NCI-H2171 treated with DMSO at 0.1 percent for 48 hours (cell line): ENCODE measurements around the gene LRBA.

Experiments
- DNase-seq: peaks from one replicate; lab custom pipeline; 2025; lab: John Stamatoyannopoulos, UW

Gene LRBA

DNA sequence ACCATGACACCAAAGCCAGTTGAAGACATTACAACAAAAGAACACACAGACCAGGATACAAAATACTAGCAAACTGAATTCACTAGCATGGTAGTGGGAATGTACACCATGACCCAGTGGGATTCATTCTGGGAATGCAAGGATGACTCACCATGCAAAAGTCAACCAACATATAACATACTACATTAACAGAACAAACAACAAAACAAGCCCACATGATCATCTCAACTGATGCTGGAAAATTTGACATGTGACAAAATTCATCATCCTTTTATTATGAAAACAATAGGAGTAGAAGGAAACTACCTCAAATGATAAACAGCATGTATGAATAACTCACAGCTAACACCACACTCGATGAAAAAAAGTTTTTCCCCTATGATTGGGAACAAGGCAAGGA is 746.6 kb downstream of the LRBA start:
- no peak for DNase-seq

DNA sequence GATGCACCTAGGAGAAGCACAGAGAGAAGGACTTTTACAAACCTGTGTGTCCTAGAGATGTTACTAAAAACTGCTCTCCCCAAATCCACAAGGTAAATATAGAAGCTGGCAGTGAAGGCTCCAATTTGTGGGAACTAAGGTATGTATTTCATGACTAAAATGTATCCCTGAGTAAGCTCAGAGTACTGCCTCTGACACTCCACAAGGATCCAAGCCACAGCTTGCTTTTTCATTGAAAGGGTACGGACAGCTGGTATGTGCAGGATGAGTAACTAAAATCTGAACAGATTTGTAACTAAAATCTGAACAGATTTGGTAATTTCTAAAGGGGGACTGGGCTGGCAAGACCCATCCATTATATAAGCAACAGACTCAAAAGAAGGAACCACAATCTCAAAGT is 749.3 kb downstream of the LRBA start:
- no peak for DNase-seq

- no peak for DNase-seq
These were observed 750.4 kb downstream of the LRBA start for GRCh38 chr4:150264595-150265161.

DNA sequence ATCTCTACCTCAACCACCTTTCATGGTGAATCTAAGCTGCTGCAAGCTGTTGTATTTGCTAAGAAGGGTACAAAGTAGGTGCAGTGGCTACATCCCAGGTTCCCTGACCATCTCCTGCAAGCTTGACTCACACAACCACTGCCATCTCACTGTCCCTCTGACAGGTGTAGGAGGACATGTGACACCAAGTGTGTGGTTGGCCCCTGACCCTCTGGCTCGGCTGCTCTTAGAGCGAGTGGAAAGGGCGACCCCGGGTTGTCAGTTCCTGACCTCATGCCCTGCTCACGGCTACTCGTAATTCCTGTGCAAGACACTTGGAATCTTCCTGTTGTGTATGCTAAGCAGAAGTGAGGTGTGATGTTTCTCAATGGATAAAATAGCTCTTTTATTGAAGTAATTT is 752.5 kb downstream of the LRBA start:
- no peak for DNase-seq

DNA sequence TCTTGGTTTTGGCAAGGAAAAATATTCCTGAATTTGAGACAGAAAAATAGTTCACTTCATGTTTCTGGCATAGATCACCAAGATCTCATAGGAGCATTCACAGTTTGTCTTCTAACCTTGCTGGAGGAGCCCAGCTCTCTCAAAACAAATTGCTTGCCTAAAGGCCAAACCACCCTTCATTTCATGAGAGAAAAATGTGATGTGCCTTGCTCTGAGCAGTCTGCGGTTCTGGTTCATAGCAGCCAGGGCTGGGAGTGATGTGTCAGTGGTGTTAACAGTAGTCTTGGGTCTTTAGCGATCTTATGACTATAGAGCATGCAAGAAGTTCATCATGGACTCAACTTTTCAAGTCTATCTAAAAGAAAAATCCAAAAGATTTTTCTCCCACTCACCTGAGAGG is 753.5 kb downstream of the LRBA start:
- DNase-seq: no peak

- no peak for DNase-seq
These were observed 755.1 kb downstream of the LRBA start for GRCh38 chr4:150259861-150260567.

DNA sequence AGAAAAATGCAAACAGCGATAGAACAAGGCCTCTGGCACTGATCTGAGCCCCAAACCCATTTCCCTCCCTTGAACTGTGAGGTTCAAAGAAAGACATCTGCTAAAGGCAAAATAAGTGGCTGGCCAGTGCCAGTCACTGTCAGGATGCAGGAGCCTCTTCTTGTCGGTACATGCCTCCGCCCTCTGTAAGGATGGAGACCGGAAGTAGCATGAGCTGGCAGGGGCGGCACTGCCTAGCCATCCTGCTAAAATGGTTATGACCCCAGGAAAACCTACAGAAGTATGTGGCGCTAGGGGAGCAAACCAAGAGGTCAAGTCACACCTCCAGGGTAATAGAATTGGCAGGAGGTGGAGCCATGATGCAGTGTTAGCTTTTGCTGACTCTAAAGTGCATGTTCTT is 756.5 kb downstream of the LRBA start:
- no peak for DNase-seq

DNA sequence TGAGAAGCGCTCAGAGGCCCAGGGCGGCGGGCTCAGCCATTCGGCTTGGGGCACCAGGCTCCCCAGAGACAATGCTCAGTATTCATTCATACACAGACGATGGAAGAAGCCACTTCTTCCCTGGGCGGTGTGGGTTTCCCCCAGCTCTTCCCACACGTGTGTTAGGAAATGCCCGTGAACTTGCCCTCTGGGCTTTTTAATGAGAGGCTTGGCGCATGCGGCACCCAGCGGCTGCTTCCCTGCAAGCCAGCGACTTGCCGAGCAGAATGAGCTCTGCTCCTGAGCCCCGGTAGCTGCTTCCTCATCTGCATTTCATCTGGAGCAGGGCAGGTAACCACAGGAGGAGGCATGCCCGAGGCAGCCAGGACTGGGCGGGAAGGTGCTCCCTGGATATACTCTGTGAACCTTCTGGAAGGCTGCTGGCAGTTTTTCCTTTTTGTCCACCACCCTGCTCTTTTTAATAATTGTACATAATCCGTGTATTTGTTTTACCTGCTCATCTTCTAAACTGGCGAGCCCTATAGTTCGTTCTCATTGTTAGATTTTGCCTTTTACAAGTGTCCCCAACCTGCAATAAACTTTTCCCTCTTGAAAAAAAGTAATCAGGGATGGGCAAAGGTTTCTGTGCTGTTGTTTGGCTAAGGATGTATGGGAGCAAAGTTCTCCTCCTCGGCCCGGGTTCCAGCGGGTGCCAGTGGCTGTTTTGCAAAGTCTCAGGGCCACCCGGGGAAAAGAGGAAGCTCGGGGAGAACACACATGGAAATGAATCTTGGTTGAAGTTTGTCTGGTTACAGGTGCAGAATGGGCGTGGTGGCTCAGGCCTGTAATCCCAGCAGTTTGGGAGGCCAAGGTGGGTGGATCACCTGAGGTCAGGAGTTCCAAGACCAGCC is 758.0 kb downstream of the LRBA start:
- no peak for DNase-seq

GRCh38 chr4:150256225-150256620 is 758.9 kb downstream of the LRBA start:
- DNase-seq: no peak

- no peak for DNase-seq
These were observed 759.4 kb downstream of the LRBA start for GRCh38 chr4:150255610-150256224.

DNA sequence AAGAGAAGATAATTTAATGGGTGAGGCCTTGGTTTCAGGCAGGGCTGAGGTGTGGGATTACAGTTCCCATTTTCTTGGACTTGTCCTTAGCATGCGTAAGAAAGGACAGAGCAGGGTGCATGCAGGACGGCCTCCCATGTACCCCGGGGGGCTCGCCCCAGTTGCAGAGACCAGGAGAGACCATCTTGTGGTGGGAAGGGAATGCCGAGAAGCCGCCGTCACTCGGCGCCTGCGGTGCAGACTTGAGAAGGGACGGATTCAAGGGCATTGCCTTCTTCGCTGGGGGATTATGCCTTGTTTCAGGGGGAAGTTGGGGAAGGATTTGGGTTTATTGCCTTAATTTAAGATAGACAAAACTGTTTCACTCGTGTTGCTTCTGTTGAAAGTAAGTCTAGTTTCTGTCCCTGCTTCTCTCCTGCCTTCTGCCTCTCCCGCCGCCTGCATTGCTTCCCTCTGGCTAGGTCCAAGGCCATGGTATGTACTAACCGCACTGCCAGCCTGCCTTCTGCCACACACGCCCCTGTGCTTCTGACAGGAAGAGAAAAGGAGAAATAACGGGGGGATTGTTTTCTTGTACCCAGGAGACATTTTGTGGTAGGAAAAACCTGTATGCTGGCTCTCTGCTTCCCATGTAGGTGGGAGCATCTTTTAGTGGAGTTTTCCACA is 761.0 kb downstream of the LRBA start:
- no peak for DNase-seq

GRCh38 chr4:150253416-150253815 is 761.7 kb downstream of the LRBA start:
- DNase-seq: no peak

- DNase-seq: no peak
These were observed 762.3 kb downstream of the LRBA start for GRCh38 chr4:150252741-150253140.

DNA sequence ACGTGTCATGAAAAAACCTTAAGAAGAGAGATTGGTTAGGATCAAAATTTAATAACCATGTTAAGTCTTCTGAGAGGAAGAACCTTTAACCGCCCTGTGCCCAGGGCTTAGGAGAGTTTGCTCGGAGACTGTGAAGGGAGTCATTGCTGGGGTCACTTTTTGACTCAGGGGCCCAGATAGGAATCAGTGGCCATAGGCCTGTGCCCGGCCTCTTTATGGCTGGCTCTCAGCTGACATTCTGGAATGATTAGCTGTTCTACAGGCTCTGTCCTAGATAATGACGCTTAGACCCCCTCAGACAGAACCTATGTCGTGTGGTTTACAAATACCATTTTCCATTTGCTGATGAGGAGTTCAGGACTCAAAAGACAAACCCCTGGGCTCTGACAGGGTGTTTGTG is 762.8 kb downstream of the LRBA start:
- DNase-seq: no peak

DNA sequence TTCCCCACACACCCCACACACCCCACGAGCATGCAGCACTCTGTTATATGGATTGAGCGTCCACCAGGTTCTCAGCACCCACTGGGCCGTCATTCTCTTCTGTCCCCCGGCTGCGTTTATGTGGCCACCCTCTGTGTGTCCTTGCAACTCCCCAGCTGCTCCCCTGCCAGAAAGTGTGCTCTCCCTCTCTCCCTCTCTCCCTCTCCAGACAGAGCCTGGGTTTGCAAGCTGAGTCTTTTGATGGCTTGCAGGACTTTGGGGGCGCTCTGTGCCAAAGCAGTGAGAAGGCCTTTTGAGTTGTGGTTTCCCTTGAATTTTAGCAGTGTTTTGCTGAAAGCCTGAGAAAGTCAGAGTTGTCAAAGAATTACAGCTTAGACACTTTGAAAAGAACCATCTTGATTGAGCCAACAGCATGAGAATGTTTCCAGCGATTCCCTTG is 763.3 kb downstream of the LRBA start:
- no peak for DNase-seq

- no peak for DNase-seq
These were observed 764.0 kb downstream of the LRBA start for GRCh38 chr4:150250998-150251651.

DNA sequence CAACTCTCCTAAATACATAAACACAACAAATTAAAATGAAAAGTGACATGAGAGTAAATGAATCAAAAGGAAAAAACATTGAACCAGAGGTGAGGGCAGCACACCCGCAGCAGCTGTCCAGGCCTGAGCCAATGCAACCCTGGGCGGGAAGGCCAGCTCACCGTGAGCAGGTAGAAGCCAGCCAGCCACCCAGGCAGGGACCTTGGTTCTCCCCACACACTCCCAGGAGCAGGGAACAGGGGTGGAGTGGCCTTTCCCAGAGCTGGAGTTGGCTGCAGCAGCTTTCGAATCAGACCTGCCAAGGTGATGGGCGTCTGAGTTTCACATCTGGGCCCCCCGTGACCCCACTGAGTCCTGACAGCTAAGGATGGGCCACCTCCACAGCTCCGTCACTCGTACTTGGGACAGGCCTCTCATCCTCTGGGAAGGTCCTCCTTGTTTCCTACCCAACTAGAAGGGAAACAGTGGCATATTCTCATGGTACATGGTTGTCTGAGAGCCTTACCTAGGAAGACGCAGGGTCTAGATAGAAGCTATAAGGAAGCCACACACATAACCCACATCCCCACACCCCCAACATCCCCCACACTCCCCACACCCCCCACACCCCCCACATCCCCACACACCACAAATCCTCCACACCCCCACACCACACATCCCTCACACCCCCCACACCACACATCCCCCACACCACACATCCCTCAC is 764.6 kb downstream of the LRBA start:
- no peak for DNase-seq

DNA sequence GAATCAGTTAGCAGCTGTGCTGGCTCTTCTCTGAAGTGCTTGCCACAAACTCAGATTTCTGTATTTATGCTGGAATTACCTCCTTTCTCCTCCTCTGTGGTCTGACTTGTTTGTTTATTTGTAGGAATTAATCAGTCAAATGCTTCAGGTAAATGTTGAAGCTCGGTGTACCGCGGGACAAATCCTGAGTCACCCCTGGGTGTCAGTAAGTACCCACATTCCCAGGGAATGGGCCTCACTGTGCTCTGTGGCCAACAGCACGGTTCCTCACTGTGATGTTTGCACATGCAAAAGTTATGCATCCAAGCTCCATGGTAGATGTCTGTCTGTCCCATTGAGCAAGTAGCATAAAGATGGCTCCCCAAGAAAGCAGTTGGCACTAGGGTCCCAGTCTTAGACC is 766.9 kb downstream of the LRBA start:
- no peak for DNase-seq

DNA sequence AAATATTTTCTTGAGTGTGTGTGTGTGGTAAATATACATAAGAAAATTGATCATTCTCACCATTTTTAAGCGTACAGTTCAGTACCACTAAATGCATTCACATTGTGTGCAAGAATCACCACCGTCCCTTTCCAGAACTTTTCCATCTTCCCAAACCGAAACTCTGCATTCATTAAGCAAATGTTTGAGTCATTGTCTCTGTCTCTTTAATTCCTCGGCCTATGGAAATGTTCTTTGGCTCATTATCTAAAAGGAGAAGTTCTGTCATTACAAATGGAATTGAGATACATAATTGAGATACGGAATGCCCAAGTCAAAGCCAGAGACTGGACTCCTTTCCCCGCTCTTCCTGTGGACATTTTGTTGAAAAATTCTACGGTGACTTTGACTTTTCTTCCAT is 767.9 kb downstream of the LRBA start:
- DNase-seq: no peak

DNA sequence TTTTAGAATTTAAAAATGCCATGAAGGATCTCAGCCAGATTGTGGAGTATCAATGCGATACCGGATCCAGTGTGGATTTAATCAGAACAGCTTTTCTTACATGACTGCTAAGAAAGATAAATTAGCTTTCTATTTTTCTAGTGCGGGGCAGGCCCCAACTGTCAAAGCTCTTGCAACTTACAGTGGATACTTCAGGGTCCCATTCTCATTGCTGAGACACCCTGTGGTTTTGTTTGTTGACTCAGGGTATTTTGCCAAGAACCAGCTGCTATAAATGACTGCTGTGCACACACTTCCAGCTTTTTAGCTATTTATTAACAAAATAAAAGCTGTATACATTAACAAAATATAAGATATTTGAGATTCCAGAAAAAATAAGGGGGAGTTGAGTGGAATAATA is 770.5 kb downstream of the LRBA start:
- peak; percentile 28 for DNase-seq

- no peak for DNase-seq
These were observed 771.2 kb downstream of the LRBA start for GRCh38 chr4:150243932-150244331.
